BLaER1 treated with 17β-estradiol and CSF1 and Interleukin-3, amounts not matched to agents 10 nM and 100 nM (cell line): ENCODE measurements around the gene RAB30.
A peak's percentile ranks its signal among the peaks of the same experiment; 100 is the strongest.

ENCODE experiments used
- H3K27ac ChIP-seq, 11 experiments: shearing (Covaris generic); formaldehyde crosslinking; 2 replicates each; pipeline ENCODE4 v1.8.1; 2022
- H3K27me3 ChIP-seq, 11 experiments: shearing (Covaris generic); formaldehyde crosslinking; 2 replicates each; pipeline ENCODE4 v1.8.1; 2022
- H3K36me3 ChIP-seq, 11 experiments: shearing (Covaris generic); formaldehyde crosslinking; 2 replicates each; pipeline ENCODE4 v1.8.1; 2022
- H3K4me1 ChIP-seq, 10 experiments: shearing (Covaris generic); formaldehyde crosslinking; 2 replicates each; pipeline ENCODE4 v1.8.1; 2022
- H3K4me2 ChIP-seq, 11 experiments: shearing (Covaris generic); formaldehyde crosslinking; 2 replicates each; pipeline ENCODE4 v1.8.1; 2022
- H3K4me3 ChIP-seq, 10 experiments: shearing (Covaris generic); formaldehyde crosslinking; 2 replicates each; pipeline ENCODE4 v1.8.1; 2022
- H3K9ac ChIP-seq, 11 experiments: shearing (Covaris generic); formaldehyde crosslinking; 2 replicates each; pipeline ENCODE4 v1.8.1; 2022
- H3K9me3 ChIP-seq, 11 experiments: shearing (Covaris generic); formaldehyde crosslinking; replicated peaks in 1 of 11; 2 replicates each; pipeline ENCODE4 v1.8.1; 2022
- H4K20me1 ChIP-seq, 11 experiments: shearing (Covaris generic); formaldehyde crosslinking; 2 replicates each; pipeline ENCODE4 v1.8.1; 2022
- Cebpa-rat ChIP-seq, 11 experiments: shearing (Covaris generic); IDR thresholded peaks; 2 replicates each; pipeline ENCODE4 v1.8.1; 2022

RAB30 gene

DNA sequence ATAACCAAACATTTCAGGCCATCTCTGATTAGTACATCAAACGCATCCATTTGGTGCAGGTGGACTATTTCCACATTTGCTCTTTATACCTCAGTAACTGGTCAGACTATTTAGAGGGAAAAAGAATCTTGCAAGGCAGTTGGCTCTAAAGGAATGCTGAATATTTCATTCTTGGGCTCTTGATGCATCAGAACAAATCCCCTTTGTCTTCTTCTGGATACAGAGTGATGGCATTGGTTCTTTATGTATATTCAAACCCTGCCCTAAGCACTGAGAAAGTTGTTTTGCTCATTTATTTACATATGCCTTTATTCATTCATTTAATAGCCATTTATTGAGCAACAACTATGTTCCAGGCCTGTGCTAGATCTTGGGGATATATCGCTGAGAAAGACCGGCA, 31.1 kb upstream of the RAB30 start:
- Histone ChIP-seq H3K27ac (no peak overlapping the region), H3K36me3 (no peaks in the 10 kb centered on the region), H3K9ac (no peak overlapping the region), H3K9me3 (no peaks in the 10 kb centered on the region), H3K4me1 (no peaks in the 10 kb centered on the region), H3K4me3 (no peak overlapping the region), H3K4me2 (no peak overlapping the region), H3K27me3 (no peaks in the 10 kb centered on the region), H4K20me1 (no peaks in the 10 kb centered on the region)
- no peak for TF ChIP-seq Cebpa-rat (IDR thresholded peaks at IDR 0.05)

DNA sequence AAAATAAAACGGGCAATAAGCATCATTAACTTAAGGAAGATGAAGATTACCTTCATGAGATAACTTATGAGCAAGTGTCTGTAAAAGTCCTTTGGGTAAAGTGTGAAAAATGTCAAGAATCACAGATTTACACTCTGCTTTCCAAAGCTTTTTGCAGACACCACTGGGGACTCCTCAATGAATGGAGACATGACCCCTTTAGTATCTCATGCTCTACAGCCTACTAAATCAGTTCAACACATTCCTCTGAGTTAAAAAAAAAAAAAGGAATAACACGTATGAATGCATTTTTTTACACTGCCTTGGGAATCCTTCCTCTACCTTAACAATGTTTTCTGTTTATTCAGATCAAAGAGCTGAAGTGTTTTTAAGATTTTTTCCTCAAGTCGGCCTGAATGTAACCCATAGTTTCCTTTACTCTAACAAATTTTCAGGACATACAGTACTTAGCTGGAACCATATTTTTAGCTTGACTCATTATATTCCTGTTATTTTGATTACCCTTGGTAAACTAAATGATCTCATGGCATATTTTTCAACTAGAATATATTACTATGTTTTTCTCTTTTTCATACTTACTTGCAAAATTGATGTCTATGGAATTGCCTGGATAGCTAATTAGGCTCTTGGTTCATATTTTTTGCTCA, 25.9 kb upstream of the RAB30 start:
- no peaks in the 10 kb centered on the region for H3K27me3 ChIP-seq
- no peak overlapping the region for H3K4me2 ChIP-seq
- no peaks in the 10 kb centered on the region for H3K9me3 ChIP-seq
- H3K9ac ChIP-seq: no peak overlapping the region
- peaks cover 0 to 4% (median 0%) of the 10 kb centered on the region in 11 experiments; a peak in 1 of 22 replicates for H4K20me1 ChIP-seq
- no peak overlapping the region for H3K4me3 ChIP-seq
- TF ChIP-seq Cebpa-rat (IDR thresholded peaks at IDR 0.05): no peak
- no peaks in the 10 kb centered on the region for H3K4me1 ChIP-seq
- no peaks in the 10 kb centered on the region for H3K36me3 ChIP-seq
- no peak overlapping the region for H3K27ac ChIP-seq

DNA sequence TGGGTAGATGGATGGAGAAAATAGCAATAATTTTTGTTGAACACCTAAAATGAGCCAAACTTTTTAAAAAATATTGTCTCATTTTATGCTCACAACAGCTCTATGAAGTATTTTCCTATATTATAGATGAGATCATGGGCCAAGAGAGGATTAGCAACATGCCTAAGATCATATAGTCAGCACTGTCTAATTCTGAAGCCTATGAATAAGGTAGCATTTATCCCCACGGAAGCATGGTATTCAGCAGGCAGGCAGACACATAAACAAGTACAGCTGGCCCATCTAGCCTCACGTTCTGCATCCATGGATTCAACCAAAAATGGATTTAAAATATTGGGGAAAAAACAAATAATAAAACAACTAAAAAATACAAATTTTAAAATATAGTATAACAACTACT, 21.9 kb upstream of the RAB30 start:
- Histone ChIP-seq H3K4me2 (no peak overlapping the region), H3K9me3 (no peaks in the 10 kb centered on the region), H3K27me3 (no peaks in the 10 kb centered on the region), H3K9ac (no peak overlapping the region), H3K27ac (no peak overlapping the region), H3K36me3 (no peaks in the 10 kb centered on the region), H3K4me3 (no peak overlapping the region), H4K20me1 (peaks cover 0 to 4% (median 0%) of the 10 kb centered on the region in 11 experiments; a peak in 1 of 22 replicates), H3K4me1 (no peaks in the 10 kb centered on the region)
- no peak for TF ChIP-seq Cebpa-rat (IDR thresholded peaks at IDR 0.05)

DNA sequence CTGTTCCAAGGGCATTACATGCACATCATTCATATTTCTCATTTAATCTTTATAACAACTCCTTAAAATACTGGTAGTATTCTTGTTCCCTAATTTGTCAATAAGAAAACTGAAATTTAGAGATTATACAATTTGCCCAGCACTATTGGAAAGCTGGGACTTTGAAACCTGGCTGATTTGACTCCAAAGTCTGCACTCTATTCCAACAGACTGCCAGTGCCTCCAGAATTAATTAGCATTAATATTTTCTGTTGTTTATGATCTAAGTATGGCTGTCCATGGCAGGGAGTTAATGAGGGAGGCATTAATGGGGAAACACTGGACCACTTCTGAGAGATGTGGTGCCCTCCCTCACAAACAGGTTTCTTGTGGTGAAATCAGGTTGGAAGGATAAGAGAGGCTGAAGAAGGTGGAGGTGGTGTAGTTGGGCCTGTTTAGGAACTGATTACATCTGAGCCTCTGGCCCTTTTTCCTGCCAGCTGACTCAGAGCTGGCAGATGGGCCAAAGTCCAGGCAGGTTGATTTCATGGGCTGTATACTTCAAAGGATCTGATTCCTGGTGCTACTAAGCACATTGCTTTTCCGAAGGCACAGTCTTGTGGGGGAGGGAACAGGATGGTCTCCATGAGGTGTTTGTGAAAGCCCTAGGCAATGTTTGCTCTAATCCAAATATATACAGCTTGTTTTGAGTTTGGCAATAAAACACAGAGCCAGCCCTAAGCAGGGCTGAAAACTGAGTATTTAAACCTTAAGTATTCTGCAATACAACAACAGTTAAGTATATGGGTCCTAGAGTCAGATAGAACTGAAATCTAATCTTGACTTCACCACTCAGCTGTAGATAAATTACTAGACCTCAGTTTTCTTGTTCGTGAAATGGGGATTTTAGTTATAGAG, 21.0 kb upstream of the RAB30 start:
- peaks cover 0 to 4% (median 0%) of the 10 kb centered on the region in 11 experiments; a peak in 1 of 22 replicates for H4K20me1 ChIP-seq
- no peak for TF ChIP-seq Cebpa-rat (IDR thresholded peaks at IDR 0.05)
- no peaks in the 10 kb centered on the region for H3K27me3 ChIP-seq
- H3K9me3 ChIP-seq: no peaks in the 10 kb centered on the region
- H3K9ac ChIP-seq: no peak overlapping the region
- no peak overlapping the region for H3K4me2 ChIP-seq
- H3K4me3 ChIP-seq: no peak overlapping the region
- no peaks in the 10 kb centered on the region for H3K4me1 ChIP-seq
- no peaks in the 10 kb centered on the region for H3K36me3 ChIP-seq
- H3K27ac ChIP-seq: no peak overlapping the region

DNA sequence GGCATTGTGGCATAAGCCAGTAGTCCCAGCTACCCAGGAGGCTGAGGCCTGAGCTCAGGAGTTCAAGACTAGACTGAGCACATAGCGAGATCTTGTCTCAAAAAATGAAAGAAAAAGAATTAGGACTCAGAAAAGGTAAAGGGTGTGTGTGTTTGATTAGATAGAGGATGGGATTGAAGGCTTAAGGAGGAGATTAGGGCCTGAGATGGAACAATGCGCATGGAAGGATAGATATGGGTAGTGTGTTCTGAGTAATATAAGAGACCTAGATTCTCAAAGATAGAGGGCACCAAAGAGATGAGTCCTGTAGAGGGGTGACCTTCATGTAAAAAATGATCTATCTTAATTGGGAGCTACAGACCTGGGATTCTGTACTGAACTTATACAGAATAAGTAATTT, 17.3 kb upstream of the RAB30 start:
- no peak for TF ChIP-seq Cebpa-rat (IDR thresholded peaks at IDR 0.05)
- Histone ChIP-seq H3K4me2 (no peak overlapping the region), H3K9me3 (no peaks in the 10 kb centered on the region), H3K27me3 (no peaks in the 10 kb centered on the region), H3K4me3 (no peak overlapping the region), H4K20me1 (peaks cover 0 to 8% (median 0%) of the 10 kb centered on the region in 11 experiments; a peak in 1 of 22 replicates), H3K27ac (no peak overlapping the region), H3K9ac (no peak overlapping the region), H3K36me3 (no peaks in the 10 kb centered on the region), H3K4me1 (no peaks in the 10 kb centered on the region)

DNA sequence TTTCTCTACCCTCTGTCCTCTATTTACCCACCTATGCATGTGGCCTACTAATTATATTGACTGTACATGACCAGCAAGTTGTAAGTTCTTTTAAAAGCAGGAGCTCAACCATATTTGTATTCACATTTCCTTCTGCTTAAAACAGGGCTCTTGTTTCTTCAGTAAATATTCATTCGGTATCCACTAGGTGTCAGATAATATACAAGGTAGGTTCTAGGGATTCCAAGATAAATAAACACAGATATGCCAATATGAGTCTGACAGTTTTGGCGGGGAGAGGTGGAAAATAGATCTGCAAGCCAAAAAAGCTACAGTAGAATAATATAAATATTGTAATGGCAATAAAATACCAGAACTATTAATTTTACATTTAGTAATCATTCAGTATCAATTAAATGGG, 15.3 kb upstream of the RAB30 start:
- no peaks in the 10 kb centered on the region for H3K4me1 ChIP-seq
- no peak for TF ChIP-seq Cebpa-rat (IDR thresholded peaks at IDR 0.05)
- peaks cover 0 to 10% (median 4%) of the 10 kb centered on the region in 11 experiments; a peak in 6 of 22 replicates for H3K36me3 ChIP-seq
- peaks cover 0 to 4% (median 0%) of the 10 kb centered on the region in 11 experiments; a peak in 1 of 22 replicates for H4K20me1 ChIP-seq
- H3K27me3 ChIP-seq: no peaks in the 10 kb centered on the region
- H3K9ac ChIP-seq: no peak overlapping the region
- no peak overlapping the region for H3K4me2 ChIP-seq
- H3K27ac ChIP-seq: no peak overlapping the region
- H3K4me3 ChIP-seq: no peak overlapping the region
- H3K9me3 ChIP-seq: no peaks in the 10 kb centered on the region

DNA sequence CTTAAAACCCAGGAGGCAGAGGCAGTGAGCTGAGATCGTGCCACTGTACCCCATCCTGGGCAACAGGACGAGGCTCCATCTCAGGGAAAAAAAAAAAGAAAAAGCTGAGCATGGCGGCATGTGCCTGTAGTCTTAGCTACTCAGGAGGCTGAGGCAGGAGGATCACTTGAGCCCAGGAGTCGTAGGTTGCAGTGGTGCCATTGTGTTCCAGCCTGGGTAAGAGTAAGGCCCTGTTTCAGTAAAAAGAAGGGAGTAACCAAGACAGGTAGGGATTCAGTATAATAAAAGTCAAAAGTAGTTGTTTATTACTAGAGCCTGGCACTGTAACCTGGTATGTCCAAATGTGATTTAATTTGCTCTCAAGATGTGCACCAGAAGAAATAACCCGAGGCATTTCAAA, 8.1 kb upstream of the RAB30 start:
- no peak overlapping the region for H3K27ac ChIP-seq
- H3K4me2 ChIP-seq: no peak overlapping the region
- TF ChIP-seq Cebpa-rat (IDR thresholded peaks at IDR 0.05): no peak
- peaks cover 0 to 19% (median 0%) of the 10 kb centered on the region in 11 experiments; a peak in 4 of 22 replicates for H4K20me1 ChIP-seq
- peaks cover 11 to 54% (median 31%) of the 10 kb centered on the region in 11 experiments; a peak in 20 of 22 replicates for H3K36me3 ChIP-seq
- H3K27me3 ChIP-seq: no peaks in the 10 kb centered on the region
- H3K4me3 ChIP-seq: no peak overlapping the region
- H3K4me1 ChIP-seq: peaks cover 0 to 9% (median 0%) of the 10 kb centered on the region in 10 experiments; a peak in 5 of 20 replicates
- H3K9ac ChIP-seq: no peak overlapping the region
- no peaks in the 10 kb centered on the region for H3K9me3 ChIP-seq

DNA sequence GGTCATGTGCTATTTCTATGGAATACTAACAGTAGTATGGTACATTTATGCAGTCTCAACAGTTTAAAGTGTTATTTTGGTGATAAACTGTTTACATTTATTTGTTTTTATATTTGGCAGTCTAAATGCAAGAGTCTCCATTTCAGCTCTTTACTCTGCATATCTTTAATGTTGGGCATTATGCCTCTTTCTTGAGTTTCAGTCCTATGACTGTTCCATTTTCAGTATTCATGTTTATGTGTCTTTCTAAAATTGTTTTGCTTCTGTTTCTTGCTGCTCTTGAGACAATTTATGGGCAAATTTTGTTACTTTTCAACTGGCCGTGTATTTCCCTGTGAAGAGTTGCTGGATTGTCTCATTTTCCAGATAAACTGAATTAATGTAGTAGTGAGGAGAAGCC, 6.6 kb upstream of the RAB30 start:
- Histone ChIP-seq H3K4me3 (no peak overlapping the region), H3K9ac (no peak overlapping the region), H3K4me2 (no peak overlapping the region), H3K27ac (no peak overlapping the region), H3K4me1 (peaks cover 1 to 25% (median 8%) of the 10 kb centered on the region in 10 experiments), H3K27me3 (no peaks in the 10 kb centered on the region), H4K20me1 (peaks cover 0 to 19% (median 0%) of the 10 kb centered on the region in 11 experiments; a peak in 4 of 22 replicates), H3K9me3 (no peaks in the 10 kb centered on the region), H3K36me3 (peaks cover 23 to 68% (median 44%) of the 10 kb centered on the region in 11 experiments)
- no peak for TF ChIP-seq Cebpa-rat (IDR thresholded peaks at IDR 0.05)

DNA sequence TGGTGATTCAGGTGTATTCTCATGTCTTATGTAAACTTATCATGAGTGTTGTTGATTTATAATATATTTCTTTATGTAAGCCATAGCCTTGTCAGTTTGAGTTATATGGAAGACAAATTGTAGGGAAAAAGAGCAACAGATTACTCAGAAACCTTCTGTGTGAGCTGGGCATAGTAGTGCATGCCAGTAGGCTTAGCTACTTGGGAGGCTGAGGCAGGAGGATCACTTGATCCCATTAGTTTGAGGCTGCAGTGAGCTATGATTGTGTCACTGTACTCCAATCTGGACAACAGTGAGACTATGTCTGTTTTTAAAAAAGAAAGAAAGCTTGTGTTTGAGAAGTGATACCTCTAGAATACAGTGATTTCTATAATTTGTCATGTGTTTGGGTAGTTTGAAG, 2.2 kb upstream of the RAB30 start:
- Histone ChIP-seq H3K4me3 (no peak overlapping the region), H3K9ac (no peak overlapping the region), H3K4me1 (peaks cover 22 to 45% (median 28%) of the 10 kb centered on the region in 10 experiments), H4K20me1 (peaks cover 0 to 14% (median 0%) of the 10 kb centered on the region in 11 experiments; a peak in 7 of 22 replicates), H3K27me3 (peaks cover 21 to 28% (median 27%) of the 10 kb centered on the region in 11 experiments), H3K36me3 (peaks cover 20 to 61% (median 40%) of the 10 kb centered on the region in 11 experiments), H3K4me2 (peak overlapping the region; percentile 79 to 99 (median 95); a peak in 19 of 22 replicates), H3K27ac (no peak overlapping the region), H3K9me3 (no peaks in the 10 kb centered on the region)
- no peak for TF ChIP-seq Cebpa-rat (IDR thresholded peaks at IDR 0.05)
